ENCODE data around the gene YES1.

Gene YES1

GRCh38 chr18:717003-717402 is 95.0 kb downstream of the YES1 start:
- DNase-seq = no peak

GRCh38 chr18:715626-716025 is 96.4 kb downstream of the YES1 start:
- peak; percentile 49 for DNase-seq

- no peak for DNase-seq
These were observed 98.9 kb downstream of the YES1 start for GRCh38 chr18:713135-713490.

GRCh38 chr18:712401-713134 is 99.5 kb downstream of the YES1 start, which contains the start of gene ENOSF1:
ENOSF1 (minus strand) TSS chr18:712630; CDS start chr18:712587, 43 bp downstream.
- peak; percentile 97 for DNase-seq

GRCh38 chr18:711657-712400 is 100.2 kb downstream of the YES1 start:
- peak; percentile 82 for DNase-seq

- DNase-seq = no peak
These were observed 100.8 kb downstream of the YES1 start for GRCh38 chr18:711310-711656.

GRCh38 chr18:710418-711300 is 101.4 kb downstream of the YES1 start:
- peak; percentile 47 for DNase-seq

- DNase-seq = no peak
These were observed 102.3 kb downstream of the YES1 start for GRCh38 chr18:709771-710170.

- peak; percentile 37 for DNase-seq
These were observed 103.9 kb downstream of the YES1 start for GRCh38 chr18:708096-708495.

- no peak for DNase-seq
These were observed 105.6 kb downstream of the YES1 start for GRCh38 chr18:706405-706804.

GRCh38 chr18:703213-703967 is 108.7 kb downstream of the YES1 start:
- peak; percentile 47 for DNase-seq

- DNase-seq = no peak
These were observed 114.2 kb downstream of the YES1 start for GRCh38 chr18:697800-698199.

- peak; percentile 25 for DNase-seq
These were observed 115.0 kb downstream of the YES1 start for GRCh38 chr18:697012-697411.

GRCh38 chr18:693466-694187 is 118.4 kb downstream of the YES1 start:
- DNase-seq = no peak

- no peak for DNase-seq
These were observed 119.2 kb downstream of the YES1 start for GRCh38 chr18:692824-693223.

GRCh38 chr18:688323-688722 is 123.7 kb downstream of the YES1 start:
- DNase-seq = no peak

GRCh38 chr18:686339-687111 is 125.5 kb downstream of the YES1 start:
- peak; percentile 44 for DNase-seq

GRCh38 chr18:685438-685837 is 126.6 kb downstream of the YES1 start:
- DNase-seq = no peak

- DNase-seq = no peak
These were observed 128.5 kb downstream of the YES1 start for GRCh38 chr18:683531-683930.

- no peak for DNase-seq
These were observed 129.2 kb downstream of the YES1 start for GRCh38 chr18:682833-683232.

GRCh38 chr18:682416-682815 is 129.6 kb downstream of the YES1 start:
- DNase-seq = peak; percentile 37

All from activated CD8-positive, alpha-beta memory T cell treated with anti-CD3 and anti-CD28 coated beads, Interleukin-2, amount 50 U/mL, for 48 hours (primary cell).